Sigmoid colon (tissue), 7 donors: ENCODE data around the gene LMF1. TPM values are rescaled to one million over a fixed set of nuclear protein-coding genes. Genes with fewer than 3 reads are reported as not detected.

Experiments
- DNase-seq: peaks from one replicate; pipeline ENCODE4 v3.0.0-alpha.2; 2019
- H3K27ac ChIP-seq, 4 donors: fragments of 200-600 bp; sonication (generic); one replicate each; pipeline ENCODE4 v1.5.1; 2016 to 2019; ENCODE audit warnings: mild to moderate bottlenecking in 1 of 4
- H3K27me3 ChIP-seq, 3 donors: fragments of 200-600 bp; sonication (generic); one replicate each; pipeline ENCODE4 v1.5.1; 2019; ENCODE audit warnings: mild to moderate bottlenecking in 1 of 3
- H3K36me3 ChIP-seq, 4 donors: fragments of 200-600 bp; sonication (generic); one replicate each; pipeline ENCODE4 v1.5.1; 2016 to 2019
- H3K4me1 ChIP-seq, 4 donors: fragments of 200-600 bp; sonication (generic); one replicate each; pipeline ENCODE4 v1.5.1; 2017 to 2019
- H3K4me3 ChIP-seq, 4 donors: fragments of 200-600 bp; sonication (generic); one replicate each; pipeline ENCODE4 v1.5.1; 2017 to 2019; ENCODE audit warnings: mild to moderate bottlenecking in 2 of 4, moderate library complexity in 1 of 4
- H3K9me3 ChIP-seq, 4 donors: fragments of 200-600 bp in 3 of 4; sonication (generic) in 3 of 4; one replicate each; pipeline versions ENCODE4 v1.5.1 to v1.6.1; 2013 to 2019
- CTCF ChIP-seq, 4 experiments: fragments of 450-650 bp in 3 of 4; fragments of 200-600 bp in 1 of 4; IDR thresholded peaks; one replicate each; pipeline ENCODE4 v1.5.1; 2016 to 2019; ENCODE audit warnings: antibody characterized with exemption in 4 of 4, mild to moderate bottlenecking in 3 of 4, moderate library complexity in 2 of 4
- EP300 ChIP-seq, 4 donors: sonication (generic); formaldehyde crosslinking; IDR thresholded peaks; one replicate each; pipeline ENCODE4 v1.6.1; 2017; ENCODE audit warnings: antibody characterized with exemption in 4 of 4
- POLR2A ChIP-seq, 2 donors: fragments of 450-650 bp; IDR thresholded peaks; one replicate each; pipeline ENCODE4 v1.6.1; 2016; ENCODE audit warnings: antibody characterized with exemption in 2 of 2, mild to moderate bottlenecking in 2 of 2, moderate library complexity in 2 of 2
- POLR2AphosphoS5 ChIP-seq, 4 donors: sonication (generic); formaldehyde crosslinking; IDR thresholded peaks; one replicate each; pipeline ENCODE4 v1.6.1; 2017; ENCODE audit warnings: antibody characterized with exemption in 4 of 4
- WGBS, 2 donors: extraction: QIAGEN DNeasy Blood & Tissue Kit; methylation state at CpG; one replicate each; pipeline ENCODE4 v1.1.7; 2013; 5-methylcytosine and 5-hydroxymethylcytosine counted together
- intact Hi-C: fragments of 100-400 bp; cut with DNase I; formaldehyde crosslinking; loops from one replicate; pipeline ENCODE4 v1.15.1; 2023
- polyA plus RNA-seq, 3 donors: library from polyadenylated mRNA; stranded (reverse); fragments of 200-250 nt; gene quantifications; one replicate each; pipeline ENCODE4 v1.2.3, GENCODE V29; 2013
- total RNA-seq, 4 donors: library from RNA; depleted of rRNA; stranded (reverse); fragments of >200 nt; gene quantifications; one replicate each; pipeline ENCODE4 v1.1.0, GENCODE V29; 2016
- donor health status: healthy with polysubstance abuse.
- donor health status: Bipolar disorder and iron deficiency.
- donor health status: healthy.

LMF1 gene
- total and polyA plus RNA-seq, 7 donors, result 1.2 to 34.1 (median 19.9) TPM

- H3K9me3 ChIP-seq, result no peaks in the 10 kb centered on the region
- peaks cover 0 to 53% (median 8%) of the 10 kb centered on the region in 4 donors for H3K36me3 ChIP-seq
- 85 to 96% methylated on average over 20 of the region's 20 CpGs for WGBS, 2 donors
- no peak for TF ChIP-seq EP300 (IDR thresholded peaks at IDR 0.05)
- no peak for TF ChIP-seq POLR2A (IDR thresholded peaks at IDR 0.05)
- TF ChIP-seq CTCF (IDR thresholded peaks at IDR 0.05), result no peak
- TF ChIP-seq POLR2AphosphoS5 (IDR thresholded peaks at IDR 0.05), result no peak
- H3K27me3 ChIP-seq, result no peaks in the 10 kb centered on the region
- H3K27ac ChIP-seq, result no peak overlapping the region
- intact Hi-C loops, result loop anchor here (10.0 kb wide), 1 partner anchor 85 kb away; no protein-coding TSS in a partner anchor
- DNase-seq, result no peak
- H3K4me1 ChIP-seq, result no peaks in the 10 kb centered on the region
- no peak overlapping the region for H3K4me3 ChIP-seq
Measured at GRCh38 chr16:930076-930475, 40.7 kb downstream of the LMF1 start.

- Histone ChIP-seq H3K36me3 (peaks cover 0 to 52% (median 8%) of the 10 kb centered on the region in 4 donors), H3K4me1 (no peaks in the 10 kb centered on the region), H3K27ac (no peak overlapping the region), H3K27me3 (no peaks in the 10 kb centered on the region), H3K9me3 (no peaks in the 10 kb centered on the region), H3K4me3 (no peak overlapping the region)
- TF ChIP-seq POLR2AphosphoS5 (IDR thresholded peaks at IDR 0.05) (no peak), CTCF (IDR thresholded peaks at IDR 0.05) (no peak), POLR2A (IDR thresholded peaks at IDR 0.05) (no peak), EP300 (IDR thresholded peaks at IDR 0.05) (no peak)
- DNase-seq, result no peak
- intact Hi-C loops, result loop anchor here (10.0 kb wide), 1 partner anchor 85 kb away; no protein-coding TSS in a partner anchor
- WGBS, 2 donors, result 90 to 96% methylated on average over 45 of the region's 45 CpGs
Measured at GRCh38 chr16:929227-930073, 41.3 kb downstream of the LMF1 start.

- intact Hi-C loops, result no loop called here
- Histone ChIP-seq H3K4me3 (no peak overlapping the region), H3K27ac (no peak overlapping the region), H3K27me3 (no peaks in the 10 kb centered on the region), H3K4me1 (no peaks in the 10 kb centered on the region), H3K36me3 (peaks cover 0 to 45% (median 8%) of the 10 kb centered on the region in 4 donors), H3K9me3 (no peaks in the 10 kb centered on the region)
- TF ChIP-seq EP300 (IDR thresholded peaks at IDR 0.05) (no peak), POLR2AphosphoS5 (IDR thresholded peaks at IDR 0.05) (no peak), POLR2A (IDR thresholded peaks at IDR 0.05) (no peak), CTCF (IDR thresholded peaks at IDR 0.05) (no peak)
- DNase-seq, result no peak
- 83 to 84% methylated on average over 11 of the region's 11 CpGs for WGBS, 2 donors
Measured at GRCh38 chr16:928526-928925, 42.3 kb downstream of the LMF1 start.

DNA sequence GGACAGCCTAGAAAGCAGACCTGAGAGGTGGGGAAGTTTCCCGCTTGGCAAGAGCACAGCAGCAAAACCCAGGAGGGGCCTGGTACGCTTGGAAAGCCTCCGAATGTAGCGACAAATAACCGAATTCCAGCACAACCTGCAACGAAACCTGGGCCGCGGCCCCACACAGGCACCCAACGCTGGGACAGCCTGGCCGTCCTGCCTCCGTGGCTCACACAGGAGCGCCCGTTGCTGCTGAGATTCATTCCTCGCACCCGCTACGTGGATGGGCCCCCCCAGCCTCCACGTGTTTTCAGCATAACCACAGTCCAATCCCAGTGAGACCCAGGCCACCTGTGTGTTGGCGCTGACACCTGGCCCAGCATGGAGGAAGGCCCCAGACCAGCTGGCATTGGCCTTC lies 42.9 kb downstream of the LMF1 start:
- Histone ChIP-seq H3K4me3 (no peak overlapping the region), H3K27me3 (no peaks in the 10 kb centered on the region), H3K36me3 (peaks cover 0 to 43% (median 8%) of the 10 kb centered on the region in 4 donors), H3K4me1 (no peaks in the 10 kb centered on the region), H3K27ac (no peak overlapping the region), H3K9me3 (no peaks in the 10 kb centered on the region)
- no peak for DNase-seq
- WGBS, 2 donors, result 96 to 97% methylated on average over 18 of the region's 18 CpGs
- intact Hi-C loops, result no loop called here
- TF ChIP-seq POLR2A (IDR thresholded peaks at IDR 0.05), result no peak
- TF ChIP-seq CTCF (IDR thresholded peaks at IDR 0.05), result no peak
- no peak for TF ChIP-seq POLR2AphosphoS5 (IDR thresholded peaks at IDR 0.05)
- no peak for TF ChIP-seq EP300 (IDR thresholded peaks at IDR 0.05)
